Subcutaneous adipose tissue (tissue), 4 donors: ENCODE data around the gene PRIMA1. TPM values are rescaled to one million over a fixed set of nuclear protein-coding genes. Genes with fewer than 3 reads are reported as not detected.

ENCODE experiments used
- total RNA-seq, 4 donors: library from RNA; depleted of rRNA; stranded (reverse); fragments of >200 nt; gene quantifications; one replicate each; pipeline ENCODE4 v1.1.0, GENCODE V29; 2016
- TF ChIP-seq, protein P1 (sequence below): fragments of 450-650 bp; IDR thresholded peaks from one replicate; pipeline ENCODE4 v1.5.1; 2016; ENCODE audit warnings: low read depth, mild to moderate bottlenecking, control low read depth, antibody characterized with exemption, moderate library complexity

PRIMA1 gene
- total RNA-seq, 4 donors from 2014 or later: 0.51 to 1.3 (median 0.80) TPM

- TF ChIP-seq, protein P1, sequence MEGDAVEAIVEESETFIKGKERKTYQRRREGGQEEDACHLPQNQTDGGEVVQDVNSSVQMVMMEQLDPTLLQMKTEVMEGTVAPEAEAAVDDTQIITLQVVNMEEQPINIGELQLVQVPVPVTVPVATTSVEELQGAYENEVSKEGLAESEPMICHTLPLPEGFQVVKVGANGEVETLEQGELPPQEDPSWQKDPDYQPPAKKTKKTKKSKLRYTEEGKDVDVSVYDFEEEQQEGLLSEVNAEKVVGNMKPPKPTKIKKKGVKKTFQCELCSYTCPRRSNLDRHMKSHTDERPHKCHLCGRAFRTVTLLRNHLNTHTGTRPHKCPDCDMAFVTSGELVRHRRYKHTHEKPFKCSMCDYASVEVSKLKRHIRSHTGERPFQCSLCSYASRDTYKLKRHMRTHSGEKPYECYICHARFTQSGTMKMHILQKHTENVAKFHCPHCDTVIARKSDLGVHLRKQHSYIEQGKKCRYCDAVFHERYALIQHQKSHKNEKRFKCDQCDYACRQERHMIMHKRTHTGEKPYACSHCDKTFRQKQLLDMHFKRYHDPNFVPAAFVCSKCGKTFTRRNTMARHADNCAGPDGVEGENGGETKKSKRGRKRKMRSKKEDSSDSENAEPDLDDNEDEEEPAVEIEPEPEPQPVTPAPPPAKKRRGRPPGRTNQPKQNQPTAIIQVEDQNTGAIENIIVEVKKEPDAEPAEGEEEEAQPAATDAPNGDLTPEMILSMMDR: no peak
Observed at GRCh38 chr14:93803408-93804318, 15.4 kb upstream of the PRIMA1 start.

GRCh38 chr14:93799989-93800921 lies 12.0 kb upstream of the PRIMA1 start:
- TF ChIP-seq, protein P1: no peak

DNA sequence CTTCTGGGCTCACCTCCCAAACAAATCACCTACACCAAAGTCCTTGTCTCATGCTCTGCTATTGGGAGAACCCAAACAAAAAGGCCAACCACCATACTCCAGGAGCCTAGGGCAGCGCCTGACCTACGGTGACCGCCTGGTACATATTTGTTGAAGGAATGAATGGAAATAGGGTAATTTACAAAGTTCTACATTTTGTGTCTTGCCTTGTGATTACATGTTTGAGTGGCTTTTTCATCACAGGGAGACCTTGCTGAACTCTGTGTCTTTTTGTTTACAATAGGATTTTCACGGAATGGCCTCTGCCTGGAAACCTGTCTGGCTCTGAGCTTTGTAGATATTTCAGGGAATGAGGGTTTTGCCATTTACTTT lies 11.3 kb upstream of the PRIMA1 start:
- TF ChIP-seq, protein P1: no peak

- TF ChIP-seq, protein P1: no peak
Observed at GRCh38 chr14:93797536-93797935, 9.3 kb upstream of the PRIMA1 start.

GRCh38 chr14:93797071-93797470 lies 8.8 kb upstream of the PRIMA1 start:
- TF ChIP-seq, protein P1: no peak

DNA sequence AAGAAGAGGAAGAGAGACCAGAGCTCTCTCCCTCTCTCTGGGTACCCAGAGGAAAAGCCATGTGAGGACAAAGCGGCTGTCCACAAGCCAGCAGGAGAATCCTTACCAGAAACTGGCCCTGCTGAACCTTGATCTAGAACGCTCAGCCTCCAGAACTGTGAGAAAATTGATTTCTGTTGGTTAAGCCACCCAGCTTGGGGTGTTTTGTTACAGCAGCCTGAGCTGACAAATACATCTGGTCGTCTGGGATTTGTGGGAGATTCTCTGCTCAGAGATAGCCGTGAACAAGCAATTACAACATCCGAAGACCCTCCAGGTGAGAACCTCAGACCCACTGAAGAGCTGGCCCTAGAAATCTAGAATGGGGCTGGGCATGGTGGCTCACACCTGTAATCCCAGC lies 6.5 kb upstream of the PRIMA1 start:
- TF ChIP-seq, protein P1: no peak
